Measurements from ENCODE around the gene SIMC1.
"Not testable (repeated sequence)": the region's sequence is repeated elsewhere in the genome, so short reads cannot be mapped to it uniquely, and the experiment has no call there.

Gene SIMC1

GRCh38 chr5:176197234-176197858 is 40.9 kb upstream of the SIMC1 start:
- not testable (repeated sequence) for ATAC-seq

DNA sequence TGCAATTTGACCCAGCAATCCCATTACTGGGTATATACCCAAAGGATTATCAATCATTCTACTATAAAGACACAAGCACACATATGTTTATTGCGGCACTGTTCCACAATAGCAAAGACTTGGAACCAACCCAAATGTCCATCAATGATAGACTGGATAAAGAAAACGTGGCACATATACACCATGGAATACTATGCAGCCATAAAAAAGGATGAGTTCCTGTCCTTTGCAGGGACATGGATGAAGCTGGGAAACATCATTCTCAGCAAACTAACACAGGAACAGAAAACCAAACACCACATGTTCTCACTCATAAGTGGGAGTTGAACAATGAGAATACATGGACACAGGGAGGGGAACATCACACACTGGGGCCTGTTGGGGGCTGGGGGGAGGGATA is 39.9 kb upstream of the SIMC1 start:
- not testable (repeated sequence) for ATAC-seq

DNA sequence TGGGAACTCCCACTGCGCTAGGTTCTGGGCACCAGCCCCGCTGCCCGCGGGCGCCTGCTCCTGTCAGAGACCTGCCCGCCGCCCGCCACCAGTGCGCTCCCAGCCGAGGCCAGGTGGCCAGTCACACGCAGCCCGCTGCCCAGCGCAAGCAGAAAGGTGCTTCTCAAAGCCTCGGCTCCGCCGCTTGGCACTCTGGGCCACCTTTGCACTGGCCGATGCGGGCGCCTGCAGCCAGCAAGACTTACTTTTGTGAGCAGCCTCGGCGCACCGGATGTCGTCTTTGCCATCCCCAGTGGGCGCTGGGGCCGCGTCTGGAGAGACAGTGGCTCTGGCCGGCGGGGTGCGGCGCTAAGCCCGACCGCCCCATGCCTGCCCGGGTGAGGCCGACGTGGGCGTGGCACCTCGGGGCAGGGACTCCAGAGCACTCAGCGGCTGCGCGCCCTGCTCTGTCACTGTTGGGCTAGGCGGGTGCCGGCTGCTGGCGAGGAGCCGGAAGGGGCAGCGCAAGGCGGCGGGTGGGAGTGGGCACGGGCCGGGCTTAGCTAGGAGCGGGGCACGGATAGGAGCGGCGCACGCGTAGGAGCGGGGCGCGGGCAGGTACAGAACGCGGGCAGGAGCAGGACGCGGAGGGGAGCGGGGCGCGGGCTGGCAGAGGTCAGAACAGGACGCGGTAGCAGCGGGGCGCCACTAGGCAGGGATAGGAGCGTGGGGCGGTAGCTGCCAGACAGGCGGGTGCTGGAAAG is 39.1 kb upstream of the SIMC1 start:
- peak; percentile 80 for ATAC-seq

DNA sequence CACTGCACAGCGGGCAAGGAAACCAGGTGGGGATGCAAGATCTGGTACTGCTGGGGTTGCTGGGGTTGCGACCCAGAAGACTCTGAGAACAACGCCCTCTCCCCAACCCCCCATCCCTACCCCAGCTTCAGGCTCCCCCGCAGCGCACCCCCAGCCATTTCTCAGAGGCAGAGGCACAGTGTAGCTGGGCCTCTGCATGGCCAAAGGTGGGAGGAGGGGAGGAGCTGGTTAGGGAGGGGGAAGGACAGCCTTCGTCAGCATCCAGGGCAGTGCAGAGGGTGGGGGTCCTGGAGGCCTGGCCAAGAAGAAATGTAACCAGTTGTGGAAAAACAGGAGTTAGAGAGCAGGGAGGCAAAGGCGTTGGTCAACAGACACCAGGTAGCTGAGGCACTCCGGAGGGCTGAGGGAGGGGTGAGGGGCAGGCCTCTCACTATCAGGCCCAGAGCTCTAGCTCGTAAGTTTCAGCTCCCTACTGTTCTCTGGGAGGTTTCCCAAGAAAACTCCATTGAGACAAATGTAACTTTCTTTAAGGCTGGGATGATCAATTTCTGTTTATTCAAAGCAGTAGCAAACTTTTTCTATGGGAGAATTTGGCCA is 38.3 kb upstream of the SIMC1 start:
- not testable (repeated sequence) for ATAC-seq

DNA sequence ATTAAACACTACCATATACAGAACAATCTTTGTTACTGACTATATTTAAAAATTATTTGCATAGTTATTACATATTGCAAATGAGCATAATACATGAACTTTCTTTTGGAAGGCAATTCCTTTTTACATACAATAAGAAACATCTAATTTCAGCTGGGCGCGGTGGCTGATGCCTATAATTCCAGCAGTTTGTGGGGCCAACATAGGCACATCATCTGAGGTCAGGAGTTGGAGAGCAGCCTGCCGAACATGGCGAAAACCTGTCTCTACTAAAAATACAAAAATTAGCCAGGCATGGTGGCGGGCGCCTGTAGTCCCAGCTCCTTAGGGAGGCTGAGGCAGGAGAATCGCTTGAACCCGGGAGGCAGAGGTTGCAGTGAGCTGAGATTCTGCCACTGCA is 36.4 kb upstream of the SIMC1 start:
- no peak for ATAC-seq
- no peak for TF ChIP-seq CREB5 (CRISPR knock-in tag; IDR thresholded peaks at IDR 0.05; ENCODE audit: low read depth)
- TF ChIP-seq BACH2 (CRISPR knock-in tag; IDR thresholded peaks at IDR 0.05; ENCODE audit: borderline replicate concordance): no peak
- no peak for TF ChIP-seq ZNF565 (CRISPR knock-in tag; conservative IDR thresholded peaks at IDR 0.05; ENCODE audit: low read depth)
- TF ChIP-seq RARB (CRISPR knock-in tag; IDR thresholded peaks at IDR 0.05): no peak
- TF ChIP-seq, protein P1, sequence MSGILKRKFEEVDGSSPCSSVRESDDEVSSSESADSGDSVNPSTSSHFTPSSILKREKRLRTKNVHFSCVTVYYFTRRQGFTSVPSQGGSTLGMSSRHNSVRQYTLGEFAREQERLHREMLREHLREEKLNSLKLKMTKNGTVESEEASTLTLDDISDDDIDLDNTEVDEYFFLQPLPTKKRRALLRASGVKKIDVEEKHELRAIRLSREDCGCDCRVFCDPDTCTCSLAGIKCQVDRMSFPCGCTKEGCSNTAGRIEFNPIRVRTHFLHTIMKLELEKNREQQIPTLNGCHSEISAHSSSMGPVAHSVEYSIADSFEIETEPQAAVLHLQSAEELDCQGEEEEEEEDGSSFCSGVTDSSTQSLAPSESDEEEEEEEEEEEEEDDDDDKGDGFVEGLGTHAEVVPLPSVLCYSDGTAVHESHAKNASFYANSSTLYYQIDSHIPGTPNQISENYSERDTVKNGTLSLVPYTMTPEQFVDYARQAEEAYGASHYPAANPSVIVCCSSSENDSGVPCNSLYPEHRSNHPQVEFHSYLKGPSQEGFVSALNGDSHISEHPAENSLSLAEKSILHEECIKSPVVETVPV (CRISPR knock-in tag; IDR thresholded peaks at IDR 0.05): no peak
- no peak for TF ChIP-seq OSR1 (CRISPR knock-in tag; IDR thresholded peaks at IDR 0.05)
- TF ChIP-seq CSDC2 (CRISPR knock-in tag; IDR thresholded peaks at IDR 0.05): no peak
- TF ChIP-seq GLIS3 (CRISPR knock-in tag; IDR thresholded peaks at IDR 0.05): no peak
- no peak for TF ChIP-seq ZFP30 (CRISPR knock-in tag; IDR thresholded peaks at IDR 0.05)
- TF ChIP-seq ISL1 (CRISPR knock-in tag; IDR thresholded peaks at IDR 0.05): no peak
- no peak for TF ChIP-seq ESRRG (CRISPR knock-in tag; IDR thresholded peaks at IDR 0.05)
- no peak for TF ChIP-seq ZNF8 (CRISPR knock-in tag; IDR thresholded peaks at IDR 0.05)
- TF ChIP-seq TCF4 (CRISPR knock-in tag; IDR thresholded peaks at IDR 0.05; ENCODE audit: borderline replicate concordance): no peak
- TF ChIP-seq TOX (CRISPR knock-in tag; IDR thresholded peaks at IDR 0.05; ENCODE audit: borderline replicate concordance): no peak
- TF ChIP-seq, protein P2, sequence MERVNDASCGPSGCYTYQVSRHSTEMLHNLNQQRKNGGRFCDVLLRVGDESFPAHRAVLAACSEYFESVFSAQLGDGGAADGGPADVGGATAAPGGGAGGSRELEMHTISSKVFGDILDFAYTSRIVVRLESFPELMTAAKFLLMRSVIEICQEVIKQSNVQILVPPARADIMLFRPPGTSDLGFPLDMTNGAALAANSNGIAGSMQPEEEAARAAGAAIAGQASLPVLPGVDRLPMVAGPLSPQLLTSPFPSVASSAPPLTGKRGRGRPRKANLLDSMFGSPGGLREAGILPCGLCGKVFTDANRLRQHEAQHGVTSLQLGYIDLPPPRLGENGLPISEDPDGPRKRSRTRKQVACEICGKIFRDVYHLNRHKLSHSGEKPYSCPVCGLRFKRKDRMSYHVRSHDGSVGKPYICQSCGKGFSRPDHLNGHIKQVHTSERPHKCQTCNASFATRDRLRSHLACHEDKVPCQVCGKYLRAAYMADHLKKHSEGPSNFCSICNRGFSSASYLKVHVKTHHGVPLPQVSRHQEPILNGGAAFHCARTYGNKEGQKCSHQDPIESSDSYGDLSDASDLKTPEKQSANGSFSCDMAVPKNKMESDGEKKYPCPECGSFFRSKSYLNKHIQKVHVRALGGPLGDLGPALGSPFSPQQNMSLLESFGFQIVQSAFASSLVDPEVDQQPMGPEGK (CRISPR knock-in tag; IDR thresholded peaks at IDR 0.05; ENCODE audit: borderline replicate concordance): no peak
- TF ChIP-seq TSHZ2 (CRISPR knock-in tag; IDR thresholded peaks at IDR 0.05): no peak
- TF ChIP-seq ZC3H10 (CRISPR knock-in tag; IDR thresholded peaks at IDR 0.05): no peak
- no peak for TF ChIP-seq PPARA (CRISPR knock-in tag; IDR thresholded peaks at IDR 0.05; ENCODE audit: borderline replicate concordance)
- TF ChIP-seq ARNTL (CRISPR knock-in tag; IDR thresholded peaks at IDR 0.05; ENCODE audit: borderline replicate concordance, low read depth): no peak
